Measurements from ENCODE around the gene LPP.

The LPP gene

DNA sequence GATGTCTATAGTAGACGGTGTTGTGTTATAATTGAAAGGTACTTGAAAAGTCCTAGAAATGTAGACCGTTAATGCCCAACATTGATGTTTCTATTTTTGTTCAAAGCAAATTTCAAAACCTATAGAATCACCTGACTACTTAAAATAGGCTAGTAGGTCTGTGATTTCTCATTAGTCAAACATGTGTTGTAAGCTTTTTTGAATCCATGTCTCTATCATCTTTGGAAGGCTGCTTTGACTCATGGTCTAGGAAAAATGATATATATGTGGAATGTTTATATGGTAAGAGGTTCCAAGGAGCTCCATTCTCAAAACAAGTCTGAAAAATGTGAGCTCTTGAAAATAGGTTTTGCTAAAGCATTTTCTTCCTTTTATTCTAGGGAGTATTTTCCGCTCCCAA, 375.3 kb downstream of the LPP start:
- DNase-seq: no peak

GRCh38 chr3:188530226-188530625, 376.3 kb downstream of the LPP start:
- DNase-seq: no peak

DNA sequence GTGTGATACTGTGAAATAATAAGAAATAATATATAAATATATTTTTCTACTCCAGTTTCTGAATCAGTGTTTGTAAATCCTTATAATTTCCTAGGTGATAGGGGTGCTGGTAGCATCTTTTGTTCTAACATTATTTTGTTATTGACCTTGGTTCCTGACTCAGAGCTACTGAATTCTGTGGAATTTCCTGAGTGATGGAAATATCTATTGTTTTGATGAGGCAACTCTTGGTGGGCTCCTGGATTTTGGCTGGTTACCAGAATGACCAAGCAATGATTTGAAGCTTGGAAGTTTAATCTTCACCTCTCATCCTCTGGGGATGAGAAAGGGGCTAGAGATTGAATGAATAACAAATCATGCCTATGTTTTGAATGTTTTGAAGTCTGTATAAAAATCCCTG, 377.3 kb downstream of the LPP start:
- DNase-seq: no peak

DNA sequence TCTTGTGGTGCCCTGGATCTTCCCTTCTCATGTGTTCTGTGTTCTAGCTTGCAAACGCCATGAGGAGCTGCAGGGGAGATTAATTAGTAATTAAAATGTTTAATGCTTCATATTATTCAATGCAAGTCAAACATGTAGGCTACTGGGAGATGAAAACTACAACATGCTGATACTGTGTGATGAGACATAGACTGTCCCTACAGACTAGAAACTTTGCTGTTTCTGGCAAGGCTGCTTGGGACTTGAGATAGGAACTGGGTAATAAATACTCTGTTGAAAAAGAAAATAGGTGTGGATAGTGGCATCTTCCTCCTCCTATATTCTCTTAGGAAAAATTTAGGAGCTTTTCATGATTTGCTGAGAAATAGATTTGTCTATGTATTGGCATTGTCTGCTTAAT, 379.2 kb downstream of the LPP start:
- no peak for DNase-seq

DNA sequence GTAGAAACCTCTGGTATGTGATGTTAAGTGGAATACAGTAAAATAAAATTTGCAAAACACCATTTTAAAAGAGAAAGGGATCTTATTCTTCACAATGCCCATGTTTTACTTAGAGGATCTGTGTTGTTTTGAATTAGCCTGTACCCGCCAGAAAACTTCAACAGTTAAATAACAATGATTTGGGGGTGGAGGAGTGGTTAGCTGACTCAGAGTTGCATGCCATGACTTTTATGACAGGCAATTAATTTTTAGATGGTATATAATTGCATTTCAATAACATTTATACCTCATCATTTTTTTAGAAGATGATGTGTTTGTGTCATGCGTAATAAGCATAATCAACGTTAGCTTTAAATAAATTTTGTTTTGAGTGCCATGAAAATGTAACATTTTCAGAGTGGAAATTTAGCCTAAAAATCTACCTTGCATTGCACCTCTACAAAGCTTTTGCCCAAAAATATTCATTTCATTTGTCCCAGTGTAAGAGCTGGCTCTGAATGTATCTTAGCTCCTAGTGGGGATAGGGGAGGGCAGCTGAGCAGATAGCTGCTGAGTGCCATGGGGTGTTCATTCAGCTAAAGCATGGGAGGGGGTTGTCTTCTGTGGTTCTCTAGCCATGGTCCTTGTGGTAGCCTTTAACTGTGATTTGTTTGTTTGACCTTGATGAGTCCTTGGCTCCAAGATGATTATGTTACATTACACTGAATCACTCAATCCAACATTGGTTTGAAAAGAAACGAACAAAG, 379.8 kb downstream of the LPP start:
- no peak for DNase-seq

DNA sequence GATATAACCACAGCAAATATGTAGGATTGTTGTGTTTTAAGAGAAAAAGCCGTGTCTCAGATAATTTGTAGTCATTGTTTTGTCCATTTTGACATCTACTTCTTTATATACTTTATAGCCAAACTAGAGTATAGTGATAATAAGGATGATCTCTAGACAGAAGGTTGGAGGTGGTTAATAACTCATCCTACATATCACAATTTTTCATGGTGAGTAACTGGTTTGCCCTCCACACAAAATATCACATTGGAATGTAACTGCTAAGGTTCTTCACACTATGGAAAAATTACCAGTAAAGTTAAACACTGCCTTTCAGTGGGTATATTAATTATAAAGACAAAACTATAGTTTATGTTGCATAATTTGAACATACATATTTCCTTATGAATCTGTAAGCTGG, 380.7 kb downstream of the LPP start:
- DNase-seq: no peak

- DNase-seq: no peak
Measured at GRCh38 chr3:188537606-188538005, 383.6 kb downstream of the LPP start.

GRCh38 chr3:188539037-188539436, 385.1 kb downstream of the LPP start:
- DNase-seq: no peak

- DNase-seq: no peak
Measured at GRCh38 chr3:188539631-188540194, 385.8 kb downstream of the LPP start.

DNA sequence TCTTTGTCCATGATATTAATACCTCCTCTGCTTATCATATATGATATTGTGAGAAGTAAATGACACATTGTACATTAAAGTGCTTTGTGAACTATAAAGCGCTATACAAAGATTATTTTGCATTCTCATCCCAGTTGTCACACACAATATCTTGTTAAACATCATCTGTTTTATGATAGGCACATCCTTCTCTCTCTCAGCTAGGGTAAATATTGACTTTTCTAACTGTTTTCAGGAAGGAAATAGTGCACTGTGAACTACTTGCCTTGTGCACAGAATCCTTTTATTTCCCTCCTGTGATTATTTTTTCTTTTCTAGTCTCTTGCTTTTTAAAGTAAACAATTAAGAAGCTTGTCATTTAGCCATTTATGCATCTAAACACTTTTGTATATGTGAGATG, 388.2 kb downstream of the LPP start:
- peak; percentile 45 for DNase-seq

- no peak for DNase-seq
Measured at GRCh38 chr3:188544012-188544411, 390.1 kb downstream of the LPP start.

DNA sequence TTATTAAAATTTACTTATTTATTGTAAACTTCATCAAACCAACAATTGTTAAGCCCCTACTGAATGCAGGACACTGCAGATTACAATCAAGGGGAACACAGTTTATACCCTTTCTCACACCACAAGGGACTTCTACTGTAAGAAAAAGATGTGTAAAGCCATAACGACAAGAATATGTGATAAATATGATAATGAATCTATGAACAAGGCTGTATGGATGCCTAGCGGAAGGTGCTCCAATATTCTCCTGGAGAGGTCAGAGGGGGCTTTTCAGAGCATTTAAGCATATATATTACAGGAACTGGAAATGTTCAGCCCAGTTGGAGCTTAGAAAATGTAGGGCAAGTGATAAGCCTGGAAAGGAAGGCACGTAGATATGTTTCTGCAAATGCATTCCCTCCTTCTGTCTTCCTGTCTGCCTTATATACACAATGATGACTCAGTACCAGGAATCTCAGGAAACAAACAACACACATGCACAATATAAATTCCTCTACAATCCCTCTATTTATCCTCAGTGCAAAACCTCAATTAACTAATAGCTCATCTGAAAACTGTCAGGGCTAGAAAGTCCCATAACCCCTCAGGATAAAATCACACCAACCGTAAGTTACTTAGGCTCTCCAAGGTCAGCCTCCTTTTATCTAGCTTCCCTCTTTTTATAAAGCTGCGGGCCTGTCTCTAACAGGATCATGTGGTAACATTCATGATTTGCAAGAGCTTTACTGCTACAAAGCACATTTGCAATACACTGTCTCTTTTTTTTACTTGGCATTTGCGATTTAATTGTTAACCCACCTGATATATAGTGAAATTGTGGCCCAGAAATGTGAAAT, 393.1 kb downstream of the LPP start:
- no peak for DNase-seq

DNA sequence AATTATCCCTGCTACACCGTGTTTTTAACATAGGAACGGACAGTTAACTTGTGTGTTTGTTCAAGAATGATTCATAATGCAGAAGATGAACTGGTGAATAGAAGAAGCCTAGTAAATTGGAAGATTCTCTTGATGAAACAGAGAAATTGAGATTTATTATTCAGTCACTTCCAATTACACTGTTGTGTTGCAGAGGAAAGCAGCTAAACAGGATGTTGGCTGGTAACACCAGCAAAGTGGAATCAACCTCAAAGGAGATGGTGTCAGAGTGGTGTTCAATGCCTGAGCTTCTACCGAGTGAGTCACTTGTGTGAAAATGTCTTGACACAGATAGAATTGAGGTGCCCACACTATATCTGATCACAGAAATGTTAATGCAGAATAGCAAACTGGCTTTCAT, 399.6 kb downstream of the LPP start:
- DNase-seq: no peak

- no peak for DNase-seq
Measured at GRCh38 chr3:188554404-188554803, 400.4 kb downstream of the LPP start.

DNA sequence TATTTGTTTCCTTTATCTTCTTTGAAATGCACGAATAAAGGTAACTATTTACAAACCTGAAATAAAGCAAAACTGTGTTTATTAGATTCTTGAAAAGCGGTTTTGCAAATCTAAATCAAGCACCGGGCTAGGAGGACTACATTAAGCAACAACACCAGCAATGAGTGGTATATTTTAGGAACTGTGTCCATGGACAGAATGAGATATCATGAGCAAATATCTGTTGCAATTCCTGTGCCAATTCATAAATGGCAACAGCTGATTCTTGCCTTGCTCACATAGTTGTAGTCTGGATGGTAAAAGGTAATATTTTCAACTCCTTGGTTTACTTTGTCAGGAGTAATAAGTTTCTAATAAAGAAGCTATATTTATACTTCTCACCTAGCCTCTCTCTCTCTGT, 403.3 kb downstream of the LPP start:
- DNase-seq: no peak

DNA sequence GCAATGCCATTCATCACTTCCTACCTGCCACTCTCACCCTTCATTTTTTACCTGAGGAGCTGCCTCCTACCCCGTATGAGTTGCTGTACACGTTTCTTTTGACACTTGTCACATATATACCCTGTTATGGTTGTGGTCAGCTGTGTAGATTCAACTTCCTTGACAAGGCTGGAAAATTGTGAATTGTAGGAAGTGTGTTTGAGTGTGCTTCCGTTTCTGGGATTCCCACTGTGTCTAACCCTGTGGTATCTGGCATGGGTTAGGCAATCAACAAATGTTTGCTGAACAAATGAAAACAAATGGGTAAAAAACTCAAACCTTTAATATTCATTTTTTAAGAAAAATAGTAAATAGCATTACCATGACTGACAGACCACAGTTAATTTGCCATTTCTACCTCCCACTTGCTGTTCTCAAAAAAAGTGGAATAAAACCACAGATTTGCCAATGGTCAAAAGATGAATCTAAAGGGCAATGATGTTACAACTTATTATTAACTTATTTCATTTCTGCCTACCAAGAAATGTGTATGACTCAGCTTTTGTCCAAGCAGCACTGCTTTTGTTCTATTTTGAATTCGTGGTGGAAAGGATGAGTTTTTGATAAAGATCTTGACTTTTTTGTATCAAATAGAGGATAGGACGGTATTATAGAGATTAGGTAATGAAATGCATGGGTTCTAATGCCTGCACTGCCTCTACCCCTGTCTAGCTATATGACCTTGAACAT, 404.6 kb downstream of the LPP start:
- no peak for DNase-seq

GRCh38 chr3:188559072-188559429, 405.1 kb downstream of the LPP start:
- no peak for DNase-seq

DNA sequence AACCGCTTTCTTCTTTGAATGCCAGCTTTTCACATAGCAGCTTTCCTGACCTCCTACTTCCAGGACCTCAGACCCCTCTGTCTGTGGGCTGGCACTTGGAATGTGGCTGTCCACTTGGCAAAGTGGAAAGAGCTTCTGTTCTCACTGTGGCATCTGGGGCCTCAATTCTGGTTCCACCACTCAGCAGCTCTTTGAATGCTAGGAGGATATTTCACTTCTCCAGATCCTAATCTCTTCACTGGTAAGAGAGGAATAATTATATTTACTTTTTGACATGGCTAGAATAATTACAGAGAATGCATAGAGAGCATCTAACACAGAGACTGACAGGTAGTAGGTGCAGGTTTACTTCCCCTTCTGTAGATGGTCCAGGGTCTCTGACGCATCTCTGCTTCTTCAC, 405.9 kb downstream of the LPP start:
- DNase-seq: no peak

DNA sequence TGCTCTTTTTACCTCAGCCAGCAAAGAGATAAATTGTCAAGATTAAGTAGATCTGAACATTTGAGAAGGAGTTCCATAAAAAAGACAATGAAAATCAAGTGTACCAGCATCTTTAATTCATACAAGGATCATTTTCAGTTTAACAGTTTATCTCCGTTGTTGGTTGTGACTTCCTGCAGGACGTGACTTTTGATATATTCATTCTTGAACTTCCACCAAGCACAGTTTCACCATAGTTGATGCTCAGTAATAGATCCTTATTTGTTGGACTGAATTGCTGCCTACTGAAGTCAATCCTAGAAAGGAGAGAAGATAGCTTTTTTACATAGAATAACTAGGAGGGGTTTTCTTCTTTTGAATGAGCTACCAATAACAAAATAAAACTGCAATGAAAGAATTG, 408.2 kb downstream of the LPP start:
- DNase-seq: no peak

DNA sequence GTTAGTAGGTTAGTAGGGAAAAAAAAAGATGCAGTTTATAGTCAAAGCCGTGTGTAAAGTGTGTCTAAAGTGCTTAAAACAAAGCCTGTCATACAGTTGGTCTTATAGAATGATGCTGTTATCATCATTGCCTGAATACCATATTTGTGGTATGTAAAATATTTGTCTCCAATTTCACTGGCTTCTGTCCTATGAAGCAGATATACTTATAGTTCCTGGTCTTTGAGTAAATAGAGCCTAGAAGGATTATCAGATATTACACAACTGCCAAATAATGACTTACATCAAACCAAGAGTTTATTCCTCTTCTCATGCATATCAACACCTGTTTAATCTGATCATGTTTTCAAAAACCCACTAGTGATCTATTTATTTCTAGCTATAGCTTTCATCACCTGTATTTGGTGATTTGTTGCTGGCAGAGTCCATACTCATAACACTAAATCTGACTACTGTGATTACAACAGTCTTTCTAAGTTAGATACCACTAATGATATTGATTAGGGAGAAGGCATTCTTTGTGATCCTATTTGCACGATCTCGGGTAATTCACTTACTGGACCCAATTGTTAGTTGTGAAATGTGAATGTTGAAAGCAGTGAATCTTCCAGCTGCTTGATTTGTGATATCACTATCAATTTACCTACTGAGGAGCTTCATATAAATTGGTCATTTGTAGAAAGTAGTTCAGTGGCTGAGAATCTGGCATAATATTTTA, 413.7 kb downstream of the LPP start:
- no peak for DNase-seq

DNA sequence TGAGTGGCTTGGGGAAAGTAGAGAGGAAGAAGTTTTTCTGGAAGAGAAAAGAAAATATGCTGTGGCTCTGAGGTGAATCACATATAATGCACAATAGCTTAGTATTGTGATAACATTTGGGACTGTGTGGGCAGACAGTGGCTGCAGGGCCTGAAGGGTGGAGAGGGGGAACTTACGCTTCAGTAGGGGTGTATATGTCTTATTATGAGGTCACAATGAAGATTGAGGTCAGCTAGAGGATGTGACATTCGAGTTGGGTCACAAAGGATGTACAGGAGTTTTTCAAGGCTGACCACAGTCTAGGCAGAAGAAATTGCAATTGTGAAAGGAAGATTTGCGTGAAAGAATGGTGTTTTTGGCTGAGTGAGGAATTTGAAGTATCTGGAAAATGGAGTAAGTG, 414.8 kb downstream of the LPP start:
- DNase-seq: no peak

- DNase-seq: no peak
Measured at GRCh38 chr3:188571531-188572095, 417.7 kb downstream of the LPP start.
